ENCODE data around the gene LIF. TPM values are rescaled to one million over a fixed set of nuclear protein-coding genes. Genes with fewer than 3 reads are reported as not detected.

Gene LIF
- polyA plus RNA-seq, 1 of the 3 experiments (the other 2 are of a cell fraction) = 24.6 TPM

DNA sequence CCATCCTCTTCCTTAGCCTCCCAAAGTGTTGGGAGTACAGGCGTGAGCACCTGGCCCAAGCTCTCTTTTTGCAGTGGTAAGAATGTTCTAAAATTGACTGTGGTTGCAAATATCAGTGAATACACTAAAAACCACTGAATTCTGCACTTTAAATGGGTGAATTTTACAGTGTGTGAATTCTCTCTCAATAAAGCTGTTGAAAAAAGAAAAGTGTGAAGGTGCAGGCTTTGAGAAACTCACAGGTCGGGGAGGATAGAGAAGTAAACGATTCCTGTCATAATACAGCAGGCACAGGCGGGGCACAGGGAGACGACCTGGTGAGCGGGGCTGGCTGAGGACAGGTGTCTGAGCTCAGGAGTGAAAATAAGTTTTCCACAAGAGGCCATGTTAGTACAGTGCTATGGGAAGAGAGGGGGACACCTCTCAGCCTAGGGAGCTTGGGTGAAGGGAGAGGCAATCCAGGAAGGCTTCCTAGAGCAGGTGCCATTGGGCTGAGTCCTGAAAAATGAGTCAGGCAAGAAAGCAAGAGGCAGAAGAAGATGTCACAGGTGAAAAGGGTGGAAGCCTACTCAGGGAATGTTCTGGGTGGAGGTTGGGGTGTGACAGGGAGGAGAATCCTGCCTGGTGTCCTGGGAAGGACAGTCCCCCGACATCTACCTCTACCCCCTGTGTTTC is 26.1 kb downstream of the LIF start:
- no peaks in the 10 kb centered on the region for H3K79me2 ChIP-seq (ENCODE audit: insufficient read depth)
- no peak overlapping the region for H2AFZ ChIP-seq (ENCODE audit: low read depth)
- H3K27me3 ChIP-seq (ENCODE audit: insufficient read depth) = no peaks in the 10 kb centered on the region
- peaks cover 0 to 8% of the 10 kb centered on the region in 2 experiments; a peak in 1 of 4 replicates for H3K4me1 ChIP-seq (ENCODE audit: control insufficient read depth in 1 of 2, insufficient read depth in 2 of 2, low read depth in 1 of 2, low read length in 1 of 2)
- ChIA-PET CTCF (no interaction called here), POLR2A (no interaction called here)
- H3K4me3 ChIP-seq (ENCODE audit: low read depth in 2 of 2, low read length in 1 of 2) = no peak overlapping the region
- H3F3A ChIP-seq (replicated peaks; ENCODE audit: insufficient read depth) = peaks cover 8% of the 10 kb centered on the region
- 82% methylated on average over 7 of the region's 7 CpGs for WGBS (ENCODE audit: low lambda C conversion rate)
- no peaks in the 10 kb centered on the region for H3K9me3 ChIP-seq
- no peaks in the 10 kb centered on the region for H3K9me2 ChIP-seq
- no peaks in the 10 kb centered on the region for H3K36me3 ChIP-seq (replicated peaks in 1 of 2; ENCODE audit: control insufficient read depth in 1 of 2, insufficient read depth in 2 of 2, low read length in 1 of 2)
- no peak overlapping the region for H3K27ac ChIP-seq (ENCODE audit: low read depth in 2 of 2, low read length in 1 of 2)
- no peak overlapping the region for H3K9ac ChIP-seq
- no peaks in the 10 kb centered on the region for H4K20me1 ChIP-seq (ENCODE audit: insufficient read depth)
- DNase-seq = no peak
- H3K4me2 ChIP-seq = no peak overlapping the region
- TF ChIP-seq USF2 (IDR thresholded peaks at IDR 0.05; ENCODE audit: borderline replicate concordance, low read depth, low read length) = no peak
- TF ChIP-seq MAX (IDR thresholded peaks at IDR 0.05; ENCODE audit: low read depth) = no peak
- no peak for TF ChIP-seq PBX3 (IDR thresholded peaks at IDR 0.05)
- TF ChIP-seq RXRA (IDR thresholded peaks at IDR 0.05; ENCODE audit: borderline replicate concordance, low read depth) = no peak

- Histone ChIP-seq H3F3A (replicated peaks; ENCODE audit: insufficient read depth) (peaks cover 8% of the 10 kb centered on the region), H3K79me2 (ENCODE audit: insufficient read depth) (no peaks in the 10 kb centered on the region), H3K9me3 (no peaks in the 10 kb centered on the region), H3K9me2 (no peaks in the 10 kb centered on the region), H3K4me3 (ENCODE audit: low read depth in 2 of 2, low read length in 1 of 2) (no peak overlapping the region), H4K20me1 (ENCODE audit: insufficient read depth) (no peaks in the 10 kb centered on the region), H2AFZ (ENCODE audit: low read depth) (no peak overlapping the region), H3K27me3 (ENCODE audit: insufficient read depth) (no peaks in the 10 kb centered on the region), H3K36me3 (replicated peaks in 1 of 2; ENCODE audit: control insufficient read depth in 1 of 2, insufficient read depth in 2 of 2, low read length in 1 of 2) (no peaks in the 10 kb centered on the region), H3K27ac (ENCODE audit: low read depth in 2 of 2, low read length in 1 of 2) (no peak overlapping the region), H3K4me2 (no peak overlapping the region), H3K4me1 (ENCODE audit: control insufficient read depth in 1 of 2, insufficient read depth in 2 of 2, low read depth in 1 of 2, low read length in 1 of 2) (peaks cover 0 to 8% of the 10 kb centered on the region in 2 experiments; a peak in 2 of 4 replicates), H3K9ac (no peak overlapping the region)
- CTCF ChIA-PET = no interaction called here
- POLR2A ChIA-PET = no interaction called here
- DNase-seq = no peak
- TF ChIP-seq YY1 (IDR thresholded peaks at IDR 0.05; ENCODE audit: low read depth) (no peak), USF1 (IDR thresholded peaks at IDR 0.05; ENCODE audit: borderline replicate concordance, low read depth) (no peak), MAX (IDR thresholded peaks at IDR 0.05; ENCODE audit: low read depth) (no peak), GATA2 (CRISPR knock-in tag; IDR thresholded peaks at IDR 0.05) (no peak), RFX5 (IDR thresholded peaks at IDR 0.05; ENCODE audit: low read length) (no peak), FOXM1 (IDR thresholded peaks at IDR 0.05; ENCODE audit: low read depth) (no peak), REST (IDR thresholded peaks at IDR 0.05; ENCODE audit: low read depth, low read length) (no peak)
Observed at GRCh38 chr22:30219668-30220278, 26.8 kb downstream of the LIF start.

All from SK-N-SH (cell line).